Left lung (tissue), 10 donors: ENCODE results near the gene FYN. TPM values are rescaled to one million over a fixed set of nuclear protein-coding genes. Genes with fewer than 3 reads are reported as not detected.
A peak's percentile ranks its signal among the peaks of the same experiment; 100 is the strongest.

Source experiments
- ATAC-seq: fragments of 200-7000 bp; cut with Tn5 transposase; one replicate; pipeline ENCODE4 v1.9.1; 2020; ENCODE audit warnings: moderate library complexity
- DNase-seq, 4 donors: peaks; one replicate each; pipeline ENCODE4 v3.0.0-alpha.2; 2013 to 2020
- H3K27ac ChIP-seq, 2 donors: fragments of 200-600 bp; sonication (generic) in 1 of 2; one replicate each; pipeline versions ENCODE4 v1.5.0 to v1.8.0; 2020 to 2021
- H3K27me3 ChIP-seq, 2 donors: fragments of 200-600 bp; sonication (generic) in 1 of 2; one replicate each; pipeline versions ENCODE4 v1.5.0 to v1.8.0; 2020 to 2021
- H3K36me3 ChIP-seq, 2 donors: fragments of 200-600 bp; sonication (generic) in 1 of 2; one replicate each; pipeline versions ENCODE4 v1.5.0 to v1.8.0; 2020 to 2021
- H3K4me1 ChIP-seq, 2 donors: fragments of 200-600 bp; one replicate each; pipeline ENCODE4 v1.8.0; 2021
- H3K4me3 ChIP-seq, 2 donors: fragments of 200-600 bp; sonication (generic) in 1 of 2; one replicate each; pipeline versions ENCODE4 v1.5.0 to v1.8.0; 2020 to 2021; ENCODE audit warnings: mild to moderate bottlenecking in 1 of 2
- H3K9me3 ChIP-seq, 2 donors: fragments of 200-600 bp; sonication (generic) in 1 of 2; one replicate each; pipeline versions ENCODE4 v1.5.0 to v1.8.0; 2020 to 2021
- intact Hi-C, 2 donors: fragments of 100-400 bp; cut with DNase I; formaldehyde crosslinking; loops; one replicate each; pipeline versions ENCODE4 v1.11.2 to v1.14.2; 2022
- polyA plus RNA-seq, 6 donors: library from polyadenylated mRNA; unstranded; fragments of 120-200 nt; gene quantifications; one replicate each; pipeline ENCODE4 v1.2.1, GENCODE V29; 2013; ENCODE audit not compliant: insufficient read length in 6 of 6
- total RNA-seq, 2 donors: library from RNA; stranded (reverse); fragmentation: NEBNext Ultra II Directional; extraction: Animal tissue kit (Norgen Biotek cat#: 25700); gene quantifications; one replicate each; pipeline ENCODE4 v1.2.1, GENCODE V29; 2021
- TF ChIP-seq, protein P1 (sequence below), 2 donors: fragments of 200-600 bp; sonication (generic) in 1 of 2; IDR thresholded peaks; one replicate each; pipeline versions ENCODE4 v1.5.0 to v1.8.0; 2021; ENCODE audit warnings: antibody characterized with exemption in 2 of 2
- donor health status: DM: no; HTN: yes; CAD: no.
- donor health status: DM: no; HTN: no; CAD: no.

FYN gene
- total and polyA plus RNA-seq, 8 donors = 58.8 to 165 (median 144) TPM

- H3K27ac ChIP-seq = no peak overlapping the region
- no peak overlapping the region for H3K4me3 ChIP-seq
- no peaks in the 10 kb centered on the region for H3K27me3 ChIP-seq
Measured at GRCh38 chr6:111614833-111615582, 258.2 kb downstream of the FYN start.

GRCh38 chr6:111612379-111612778, 260.9 kb downstream of the FYN start:
- Histone ChIP-seq H3K27ac (no peak overlapping the region), H3K4me1 (no peaks in the 10 kb centered on the region), H3K36me3 (no peaks in the 10 kb centered on the region), H3K27me3 (no peaks in the 10 kb centered on the region), H3K9me3 (no peaks in the 10 kb centered on the region), H3K4me3 (no peak overlapping the region)
- TF ChIP-seq, protein P1, sequence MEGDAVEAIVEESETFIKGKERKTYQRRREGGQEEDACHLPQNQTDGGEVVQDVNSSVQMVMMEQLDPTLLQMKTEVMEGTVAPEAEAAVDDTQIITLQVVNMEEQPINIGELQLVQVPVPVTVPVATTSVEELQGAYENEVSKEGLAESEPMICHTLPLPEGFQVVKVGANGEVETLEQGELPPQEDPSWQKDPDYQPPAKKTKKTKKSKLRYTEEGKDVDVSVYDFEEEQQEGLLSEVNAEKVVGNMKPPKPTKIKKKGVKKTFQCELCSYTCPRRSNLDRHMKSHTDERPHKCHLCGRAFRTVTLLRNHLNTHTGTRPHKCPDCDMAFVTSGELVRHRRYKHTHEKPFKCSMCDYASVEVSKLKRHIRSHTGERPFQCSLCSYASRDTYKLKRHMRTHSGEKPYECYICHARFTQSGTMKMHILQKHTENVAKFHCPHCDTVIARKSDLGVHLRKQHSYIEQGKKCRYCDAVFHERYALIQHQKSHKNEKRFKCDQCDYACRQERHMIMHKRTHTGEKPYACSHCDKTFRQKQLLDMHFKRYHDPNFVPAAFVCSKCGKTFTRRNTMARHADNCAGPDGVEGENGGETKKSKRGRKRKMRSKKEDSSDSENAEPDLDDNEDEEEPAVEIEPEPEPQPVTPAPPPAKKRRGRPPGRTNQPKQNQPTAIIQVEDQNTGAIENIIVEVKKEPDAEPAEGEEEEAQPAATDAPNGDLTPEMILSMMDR (IDR thresholded peaks at IDR 0.05) = no peak
- intact Hi-C loops = no loop called here
- no peak for DNase-seq
- ATAC-seq = no peak

More at GRCh38 chr6:111614833-111615582, 258.2 kb downstream of the FYN start:
- TF ChIP-seq, protein P1 (IDR thresholded peaks at IDR 0.05) = no peak
- DNase-seq = no peak
- H3K9me3 ChIP-seq = no peaks in the 10 kb centered on the region
- peak; percentile 86 for ATAC-seq
- intact Hi-C loops = no loop called here
- H3K36me3 ChIP-seq = no peaks in the 10 kb centered on the region
- no peaks in the 10 kb centered on the region for H3K4me1 ChIP-seq

DNA sequence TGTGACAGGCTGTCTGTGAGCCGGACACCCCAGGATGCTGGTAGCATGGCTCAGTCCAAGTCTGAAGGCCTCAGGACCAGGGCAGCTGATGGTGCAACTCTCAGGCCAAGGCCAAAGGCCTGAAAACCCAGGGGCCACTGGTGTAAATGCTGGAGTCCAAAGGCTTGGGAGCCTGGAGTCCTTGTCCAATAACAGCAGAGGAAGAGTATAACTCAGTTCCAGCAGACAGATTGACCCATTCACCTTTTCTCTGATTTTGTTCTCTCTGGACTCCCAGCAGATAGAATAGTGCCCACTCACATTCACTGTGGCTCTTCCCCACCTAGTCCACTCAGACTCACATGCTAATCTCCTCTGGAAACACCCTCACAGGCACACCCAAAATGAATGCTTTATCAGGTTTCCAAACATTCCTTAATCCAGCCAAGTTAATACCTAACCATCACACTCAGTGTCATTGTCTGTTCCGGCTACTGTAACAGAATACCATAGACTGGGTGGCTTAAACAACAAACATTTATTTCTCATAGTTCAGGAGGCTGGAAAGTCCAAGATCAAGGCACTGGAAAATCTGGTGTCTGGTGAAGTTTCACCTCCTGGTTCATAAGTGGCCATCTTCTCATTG, 262.6 kb downstream of the FYN start:
- Histone ChIP-seq H3K27ac (no peak overlapping the region), H3K27me3 (no peaks in the 10 kb centered on the region), H3K4me3 (no peak overlapping the region), H3K9me3 (no peaks in the 10 kb centered on the region), H3K36me3 (no peaks in the 10 kb centered on the region), H3K4me1 (peaks cover 0 to 11% of the 10 kb centered on the region in 2 donors)
- ATAC-seq (no peak), DNase-seq (no peak)
- TF ChIP-seq, protein P1 (IDR thresholded peaks at IDR 0.05) = no peak
- intact Hi-C loops = no loop called here

Other genes starting within 250 kb of the FYN start
- gene CCN6, start 180.7 kb upstream of the FYN start, total RNA-seq = not detected
- under 1 TPM; 0.21 to 0.55 (median 0.37) TPM for gene CCN6, start 180.7 kb upstream of the FYN start, polyA plus RNA-seq
- 10 to 100 TPM; 14.2 to 19.0 TPM for gene TUBE1, start 214.0 kb upstream of the FYN start, total RNA-seq
- gene TUBE1, start 214.0 kb upstream of the FYN start, polyA plus RNA-seq = 10 to 100 TPM; 37.7 to 55.1 (median 46.6) TPM
- gene FAM229B, start 214.1 kb upstream of the FYN start, total RNA-seq = 10 to 100 TPM; 15.3 to 15.6 TPM
- gene FAM229B, start 214.1 kb upstream of the FYN start, polyA plus RNA-seq = 10 to 100 TPM; 31.8 to 36.5 (median 34.7) TPM